Measurements from ENCODE around the gene MEGF11. TPM values are rescaled to one million over a fixed set of nuclear protein-coding genes. Genes with fewer than 3 reads are reported as not detected.

The MEGF11 gene
- total RNA-seq, 1 experiment from 2014 or later, result 0.09 TPM

DNA sequence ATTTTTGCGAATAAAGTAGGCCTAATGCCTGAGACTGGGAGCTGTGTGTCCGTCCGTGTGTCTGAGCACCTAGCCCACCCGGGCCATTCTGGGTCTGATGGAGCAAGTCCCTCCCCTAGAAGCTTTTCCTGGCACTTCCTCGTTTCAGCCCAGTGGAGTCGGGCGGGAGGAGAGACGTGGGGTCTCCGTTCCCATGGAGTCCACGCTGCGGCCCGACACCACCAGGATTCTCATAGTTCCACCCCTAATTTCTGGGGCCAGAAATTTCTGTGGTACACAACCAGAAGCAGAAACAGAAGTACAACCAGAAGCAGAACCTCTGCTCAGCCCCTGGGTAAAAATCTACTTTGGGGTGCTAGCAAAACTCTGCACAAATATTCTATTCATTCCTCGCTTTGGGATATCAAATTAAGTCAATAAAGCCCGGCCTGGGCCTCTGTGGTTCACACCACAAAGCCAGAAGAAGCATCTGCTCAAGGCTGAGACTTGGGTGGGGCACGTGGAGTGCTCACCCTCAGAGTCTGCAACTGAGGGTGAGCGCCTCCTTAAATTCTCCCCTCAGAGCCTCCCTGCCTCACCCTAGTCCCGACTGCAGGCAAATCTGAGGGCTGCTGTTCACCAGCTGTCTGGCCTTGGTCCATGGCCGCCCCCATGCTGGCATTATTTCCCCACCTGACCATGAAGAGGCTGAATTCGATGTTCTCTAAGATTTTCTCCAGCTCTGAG lies 1.6 kb upstream of the MEGF11 start:
- no TSS peak for BruUV-seq (replicated peaks)
- ChIA-PET POLR2A (no interaction called here), CTCF (no interaction called here)
- DNase-seq (ENCODE audit: unreplicated experiment), result no peak
- Mint-ChIP-seq H3K4me3 (ENCODE audit: unreplicated experiment) (no peak overlapping the region), H3K27me3 (ENCODE audit: insufficient read depth, unreplicated experiment) (peaks cover 61% of the 10 kb centered on the region), H3K36me3 (ENCODE audit: insufficient read depth, unreplicated experiment) (no peaks in the 10 kb centered on the region), H3K4me1 (ENCODE audit: insufficient read depth, unreplicated experiment) (peaks cover 6% of the 10 kb centered on the region), H3K9me3 (ENCODE audit: unreplicated experiment) (no peaks in the 10 kb centered on the region), H3K27ac (ENCODE audit: low read depth, unreplicated experiment) (no peak overlapping the region)
- TF ChIP-seq, protein P1, sequence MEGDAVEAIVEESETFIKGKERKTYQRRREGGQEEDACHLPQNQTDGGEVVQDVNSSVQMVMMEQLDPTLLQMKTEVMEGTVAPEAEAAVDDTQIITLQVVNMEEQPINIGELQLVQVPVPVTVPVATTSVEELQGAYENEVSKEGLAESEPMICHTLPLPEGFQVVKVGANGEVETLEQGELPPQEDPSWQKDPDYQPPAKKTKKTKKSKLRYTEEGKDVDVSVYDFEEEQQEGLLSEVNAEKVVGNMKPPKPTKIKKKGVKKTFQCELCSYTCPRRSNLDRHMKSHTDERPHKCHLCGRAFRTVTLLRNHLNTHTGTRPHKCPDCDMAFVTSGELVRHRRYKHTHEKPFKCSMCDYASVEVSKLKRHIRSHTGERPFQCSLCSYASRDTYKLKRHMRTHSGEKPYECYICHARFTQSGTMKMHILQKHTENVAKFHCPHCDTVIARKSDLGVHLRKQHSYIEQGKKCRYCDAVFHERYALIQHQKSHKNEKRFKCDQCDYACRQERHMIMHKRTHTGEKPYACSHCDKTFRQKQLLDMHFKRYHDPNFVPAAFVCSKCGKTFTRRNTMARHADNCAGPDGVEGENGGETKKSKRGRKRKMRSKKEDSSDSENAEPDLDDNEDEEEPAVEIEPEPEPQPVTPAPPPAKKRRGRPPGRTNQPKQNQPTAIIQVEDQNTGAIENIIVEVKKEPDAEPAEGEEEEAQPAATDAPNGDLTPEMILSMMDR (IDR thresholded peaks at IDR 0.05; ENCODE audit: unreplicated experiment), result no peak
- intact Hi-C loops (cut with micrococcal nuclease), result no loop called here

DNA sequence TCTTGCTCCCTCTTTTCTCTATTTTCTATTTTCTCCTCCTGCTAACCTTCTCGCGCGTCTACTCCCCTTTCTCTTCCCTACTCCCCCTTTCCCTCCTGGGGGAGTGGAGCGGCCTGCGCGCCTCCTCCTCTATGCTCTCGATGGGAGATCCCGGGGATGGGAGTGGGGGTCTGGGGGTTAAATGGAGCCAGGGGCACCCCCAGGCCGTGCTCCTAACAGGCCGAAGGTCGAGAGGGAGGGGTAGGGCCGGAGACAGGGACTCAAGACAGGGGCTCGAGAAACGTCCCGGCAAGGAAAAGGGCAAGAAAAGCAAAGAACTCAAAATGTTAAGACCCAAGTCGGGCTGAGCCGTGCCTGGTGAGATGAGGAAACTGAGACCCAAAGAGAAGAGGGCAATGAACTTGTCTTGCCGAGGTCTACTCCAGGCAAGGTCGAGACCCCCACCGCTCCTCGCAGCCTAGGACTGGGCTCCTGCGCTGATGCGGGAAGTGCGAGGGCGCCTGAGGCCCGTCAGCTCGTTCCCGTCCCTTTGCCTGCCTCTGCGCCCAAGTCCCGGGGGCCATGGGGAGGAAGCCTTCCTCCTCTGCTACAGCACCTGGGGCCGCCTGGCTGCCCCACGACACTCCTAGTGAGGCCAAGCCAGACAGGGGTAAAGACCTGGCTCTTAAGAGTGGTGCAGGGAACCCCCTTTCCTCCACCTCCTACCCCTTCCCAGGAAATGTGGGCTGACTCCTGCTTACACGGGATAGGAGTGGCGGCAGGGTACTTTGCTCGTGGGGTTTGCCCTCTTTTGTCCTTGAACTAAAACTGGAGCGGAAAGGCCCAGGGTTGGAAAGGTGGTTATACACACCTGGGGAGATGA lies 770 bp upstream of the MEGF11 start:
- intact Hi-C loops (cut with micrococcal nuclease), result no loop called here
- peaks cover 6% of the 10 kb centered on the region for H3K4me1 Mint-ChIP-seq (ENCODE audit: insufficient read depth, unreplicated experiment)
- CTCF ChIA-PET, result no interaction called here
- peak overlapping the region; percentile 72 for H3K4me3 Mint-ChIP-seq (ENCODE audit: unreplicated experiment)
- DNase-seq (ENCODE audit: unreplicated experiment), result no peak
- BruUV-seq (replicated peaks), result no TSS peak
- peaks cover 61% of the 10 kb centered on the region for H3K27me3 Mint-ChIP-seq (ENCODE audit: insufficient read depth, unreplicated experiment)
- H3K27ac Mint-ChIP-seq (ENCODE audit: low read depth, unreplicated experiment), result no peak overlapping the region
- POLR2A ChIA-PET, result no interaction called here
- no peaks in the 10 kb centered on the region for H3K36me3 Mint-ChIP-seq (ENCODE audit: insufficient read depth, unreplicated experiment)
- TF ChIP-seq, protein P1 (IDR thresholded peaks at IDR 0.05; ENCODE audit: unreplicated experiment), result no peak
- no peaks in the 10 kb centered on the region for H3K9me3 Mint-ChIP-seq (ENCODE audit: unreplicated experiment)

DNA sequence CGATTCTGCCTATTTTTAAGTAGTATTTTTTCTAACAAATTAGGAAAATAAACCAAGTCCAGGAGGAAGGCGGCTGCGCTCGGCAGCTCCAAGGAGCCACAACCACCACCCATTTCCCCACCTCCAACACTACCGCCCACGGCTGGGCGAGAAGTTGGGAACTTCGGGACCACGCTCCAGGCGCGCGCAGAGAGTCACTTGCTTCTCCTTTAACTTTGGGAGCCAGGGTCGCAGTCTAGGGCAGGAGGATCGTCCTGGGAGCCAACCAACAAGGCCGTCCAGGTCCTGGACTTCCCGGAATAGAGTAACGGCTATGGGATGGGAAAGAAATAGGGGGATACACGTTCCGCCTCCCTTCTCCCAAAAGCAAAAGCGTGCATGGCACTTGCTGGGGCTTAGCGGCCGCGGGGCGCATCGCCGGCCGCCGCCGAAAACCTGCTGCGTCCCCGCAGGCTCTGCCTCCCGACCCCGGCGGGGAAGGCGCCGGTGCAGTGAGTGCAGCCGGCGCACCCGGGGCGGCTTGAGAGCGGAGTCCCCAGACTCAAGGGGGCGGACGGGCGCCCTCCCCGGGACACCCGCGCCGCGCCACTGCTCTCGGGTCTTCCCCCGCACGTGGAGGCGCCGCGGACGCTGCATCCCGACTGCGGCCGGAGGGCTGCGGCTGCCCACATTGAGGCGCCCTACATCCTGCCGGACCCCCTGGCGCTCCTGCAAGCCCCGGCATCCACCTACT lies 699 bp downstream of the MEGF11 start:
- Mint-ChIP-seq H3K27me3 (ENCODE audit: insufficient read depth, unreplicated experiment) (peaks cover 71% of the 10 kb centered on the region), H3K36me3 (ENCODE audit: insufficient read depth, unreplicated experiment) (no peaks in the 10 kb centered on the region)
- DNase-seq (ENCODE audit: unreplicated experiment), result no peak

More for the DNA sequence above, 699 bp downstream of the MEGF11 start:
- no TSS peak for BruUV-seq (replicated peaks)
- Mint-ChIP-seq H3K9me3 (ENCODE audit: unreplicated experiment) (no peaks in the 10 kb centered on the region), H3K4me3 (ENCODE audit: unreplicated experiment) (peak overlapping the region; percentile 68), H3K4me1 (ENCODE audit: insufficient read depth, unreplicated experiment) (peaks cover 6% of the 10 kb centered on the region), H3K27ac (ENCODE audit: low read depth, unreplicated experiment) (no peak overlapping the region)
- ChIA-PET CTCF (interaction anchor here (0.7 to 1.0 kb wide), 2 partner anchors 9 to 236 kb away, joined by 4 read pairs; no protein-coding TSS in a partner anchor), POLR2A (interaction anchor here (1.0 kb wide), 1 partner anchor 36 kb away, joined by 3 read pairs; no protein-coding TSS in a partner anchor)
- intact Hi-C loops (cut with micrococcal nuclease), result no loop called here
- TF ChIP-seq, protein P1 (IDR thresholded peaks at IDR 0.05; ENCODE audit: unreplicated experiment), result no peak
